HCT116 (cell line): ENCODE data around the gene ACTN2. TPM values are rescaled to one million over a fixed set of nuclear protein-coding genes. Genes with fewer than 3 reads are reported as not detected.

Source experiments
- ATAC-seq: fragments of 200-7000 bp; cut with Tn5 transposase; 2 replicates; pipeline ENCODE4 v1.9.1; 2020; ENCODE audit warnings: mild to moderate bottlenecking, moderate library complexity
- BruUV-seq: library from RNA; stranded (reverse); fragments of 400-500 nt; replicated peaks from 2 replicates; lab custom pipeline; 2021; lab: Mats Ljungman, UMichigan
- CTCF ChIA-PET: fragments of 300-600 bp; sonication (Branson Sonifier 250); formaldehyde crosslinking; loops from one replicate; lab custom pipeline; 2021; ENCODE audit warnings: antibody characterized with exemption; lab: Charles Lee
- POLR2A ChIA-PET: fragments of 300-600, 350-600 bp; sonication (Branson Sonifier 250); formaldehyde crosslinking; loops from one replicate; lab custom pipeline; 2021; ENCODE audit warnings: antibody characterized with exemption; lab: Charles Lee
- RAD21 ChIA-PET, 2 experiments: fragments of 300-600 bp; sonication (Branson Sonifier 250); formaldehyde crosslinking; loops; one replicate each; lab custom pipeline; 2023; ENCODE audit warnings: low total read pairs in 2 of 2; ENCODE audit not compliant: uncharacterized antibody in 2 of 2, unreplicated experiment in 2 of 2, low non-redundant PET in 1 of 2; lab: Charles Lee
- DNase-seq: peaks from one replicate; pipeline ENCODE4 v3.0.0-alpha.2; 2010; ENCODE audit warnings: low read depth, low spot score
- H2AFZ ChIP-seq: fragments of 200-600 bp; shearing (Covaris generic), sonication (generic); 2 replicates; pipeline ENCODE4 v1.6.1; 2017; ENCODE audit warnings: low read depth, mixed run types, mixed read lengths, antibody characterized with exemption, low read length; ENCODE audit not compliant: poor library complexity, severe bottlenecking
- H3K27ac ChIP-seq: 2 replicates; pipeline ENCODE4 v1.5.1; 2012; ENCODE audit warnings: low read depth, low read length
- H3K27me3 ChIP-seq: fragments of 200-600 bp; sonication (generic); 2 replicates; pipeline ENCODE4 v1.6.1; 2016; ENCODE audit warnings: mixed run types, low read length, mixed read lengths; ENCODE audit not compliant: insufficient read depth
- H3K36me3 ChIP-seq, 2 experiments: fragments of 200-500 bp in 1 of 2; fragments of 200-600 bp in 1 of 2; sonication (Bioruptor generic) in 1 of 2; sonication (generic) in 1 of 2; 2 replicates each; pipeline versions ENCODE4 v1.5.1 to v1.6.1; 2014 to 2016; ENCODE audit warnings: low read length in 2 of 2, inconsistent platforms in 1 of 2, mixed read lengths in 1 of 2, mixed run types in 1 of 2; ENCODE audit not compliant: insufficient read depth in 2 of 2, control insufficient read depth in 1 of 2
- H3K4me1 ChIP-seq, 2 experiments: fragments of 200-600 bp in 1 of 2; sonication (generic) in 1 of 2; 2 replicates each; pipeline versions ENCODE4 v1.5.1 to v1.6.1; 2012 to 2017; ENCODE audit warnings: low read length in 2 of 2, inconsistent platforms in 1 of 2, mild to moderate bottlenecking in 1 of 2, mixed read lengths in 1 of 2, mixed run types in 1 of 2, moderate library complexity in 1 of 2; ENCODE audit not compliant: insufficient read depth in 2 of 2, control insufficient read depth in 1 of 2
- H3K4me2 ChIP-seq: fragments of 200-600 bp; sonication (generic); 2 replicates; pipeline ENCODE4 v1.6.1; 2017; ENCODE audit warnings: mixed run types, low read length, mixed read lengths
- H3K4me3 ChIP-seq, 2 experiments: fragments of 200-600 bp in 1 of 2; sonication (generic) in 1 of 2; replicated peaks in 1 of 2; 2 replicates each; pipeline ENCODE4 v1.5.1; 2011 to 2016; ENCODE audit warnings: low read length in 2 of 2, control low read depth in 1 of 2, low read depth in 1 of 2, mild to moderate bottlenecking in 1 of 2, mixed read lengths in 1 of 2, mixed run types in 1 of 2
- H3K79me2 ChIP-seq: fragments of 200-600 bp; sonication (generic); 2 replicates; pipeline ENCODE4 v1.6.1; 2017; ENCODE audit warnings: mild to moderate bottlenecking, mixed run types, low read length, moderate library complexity, mixed read lengths; ENCODE audit not compliant: insufficient read depth
- H3K9ac ChIP-seq: fragments of 200-600 bp; sonication (generic); 2 replicates; pipeline ENCODE4 v1.6.1; 2016; ENCODE audit warnings: low read length, mixed read lengths
- H3K9me2 ChIP-seq: fragments of 200-600 bp; sonication (generic), shearing (Covaris generic); 2 replicates; pipeline ENCODE4 v1.6.1; 2017; ENCODE audit warnings: mixed run types, mild to moderate bottlenecking, moderate library complexity; ENCODE audit not compliant: insufficient read depth
- H3K9me3 ChIP-seq, 2 experiments: fragments of 200-500 bp in 1 of 2; fragments of 200-600 bp in 1 of 2; sonication (Bioruptor generic) in 1 of 2; sonication (generic) in 1 of 2; 2 replicates each; pipeline ENCODE4 v1.6.1; 2014 to 2017; ENCODE audit warnings: low read length in 2 of 2, mixed read lengths in 2 of 2, inconsistent platforms in 1 of 2, low read depth in 1 of 2, mild to moderate bottlenecking in 1 of 2, mixed run types in 1 of 2, moderate library complexity in 1 of 2; ENCODE audit not compliant: control insufficient read depth in 1 of 2, insufficient read depth in 1 of 2
- H4K20me1 ChIP-seq: fragments of 200-600 bp; sonication (generic), shearing (Covaris generic); 2 replicates; pipeline ENCODE4 v1.6.1; 2017; ENCODE audit warnings: mixed run types, mild to moderate bottlenecking, moderate library complexity; ENCODE audit not compliant: insufficient read depth
- CBX3 ChIP-seq: IDR thresholded peaks from 2 replicates; pipeline ENCODE4 v1.6.1; 2012; ENCODE audit warnings: low read depth
- EGR1 ChIP-seq: IDR thresholded peaks from 2 replicates; pipeline ENCODE4 v1.6.1; 2012; ENCODE audit warnings: low read depth
- EZH2phosphoT487 ChIP-seq: fragments of 200-600 bp; IDR thresholded peaks from 2 replicates; pipeline ENCODE4 v1.6.1; 2018; ENCODE audit warnings: antibody characterized with exemption, borderline replicate concordance
- FOSL1 ChIP-seq: IDR thresholded peaks from 2 replicates; pipeline ENCODE4 v1.6.1; 2012; ENCODE audit warnings: low read depth
- JUND ChIP-seq: IDR thresholded peaks from 2 replicates; pipeline ENCODE4 v1.6.1; 2012
- RAD21 ChIP-seq: IDR thresholded peaks from 2 replicates; pipeline ENCODE4 v1.6.1; 2012; ENCODE audit warnings: low read depth, mild to moderate bottlenecking
- SIN3A ChIP-seq: IDR thresholded peaks from 2 replicates; pipeline ENCODE4 v1.6.1; 2012; ENCODE audit warnings: low read depth
- SP1 ChIP-seq: IDR thresholded peaks from 2 replicates; pipeline ENCODE4 v1.6.1; 2012; ENCODE audit warnings: low read depth
- SRF ChIP-seq: IDR thresholded peaks from 2 replicates; pipeline ENCODE4 v1.6.1; 2012; ENCODE audit warnings: low read depth
- YY1 ChIP-seq: IDR thresholded peaks from 2 replicates; pipeline ENCODE4 v1.6.1; 2011; ENCODE audit warnings: low read length, low read depth, moderate library complexity, mild to moderate bottlenecking; ENCODE audit not compliant: insufficient replicate concordance; ENCODE audit errors: extremely low read depth
- ZFX ChIP-seq: fragments of 450-650 bp; IDR thresholded peaks from 2 replicates; pipeline ENCODE4 v1.6.1; 2017
- intact Hi-C: fragments of 100-400 bp; cut with micrococcal nuclease; formaldehyde crosslinking; loops from 2 replicates; pipeline ENCODE4 v1.10.0; 2022
- total RNA-seq: library from RNA; stranded (reverse); gene quantifications from one replicate; pipeline ENCODE4 v1.2.1, GENCODE V29; 2021; ENCODE audit not compliant: unreplicated experiment
- TF ChIP-seq, protein P1 (sequence below): IDR thresholded peaks from 2 replicates; pipeline ENCODE4 v1.6.1; 2012
- TF ChIP-seq, protein P2 (sequence below): IDR thresholded peaks from 2 replicates; pipeline ENCODE4 v1.6.1; 2012; ENCODE audit warnings: low read depth
- TF ChIP-seq, protein P3 (sequence below): IDR thresholded peaks from 2 replicates; pipeline ENCODE4 v1.6.1; 2011; ENCODE audit warnings: mild to moderate bottlenecking, low read length, moderate library complexity; ENCODE audit not compliant: insufficient replicate concordance; ENCODE audit errors: extremely low read depth
- TF ChIP-seq, protein P4 (sequence below): IDR thresholded peaks from 2 replicates; pipeline ENCODE4 v1.6.1; 2012

The ACTN2 gene
- total RNA-seq, 1 experiment from 2014 or later, result 0.20 TPM

DNA sequence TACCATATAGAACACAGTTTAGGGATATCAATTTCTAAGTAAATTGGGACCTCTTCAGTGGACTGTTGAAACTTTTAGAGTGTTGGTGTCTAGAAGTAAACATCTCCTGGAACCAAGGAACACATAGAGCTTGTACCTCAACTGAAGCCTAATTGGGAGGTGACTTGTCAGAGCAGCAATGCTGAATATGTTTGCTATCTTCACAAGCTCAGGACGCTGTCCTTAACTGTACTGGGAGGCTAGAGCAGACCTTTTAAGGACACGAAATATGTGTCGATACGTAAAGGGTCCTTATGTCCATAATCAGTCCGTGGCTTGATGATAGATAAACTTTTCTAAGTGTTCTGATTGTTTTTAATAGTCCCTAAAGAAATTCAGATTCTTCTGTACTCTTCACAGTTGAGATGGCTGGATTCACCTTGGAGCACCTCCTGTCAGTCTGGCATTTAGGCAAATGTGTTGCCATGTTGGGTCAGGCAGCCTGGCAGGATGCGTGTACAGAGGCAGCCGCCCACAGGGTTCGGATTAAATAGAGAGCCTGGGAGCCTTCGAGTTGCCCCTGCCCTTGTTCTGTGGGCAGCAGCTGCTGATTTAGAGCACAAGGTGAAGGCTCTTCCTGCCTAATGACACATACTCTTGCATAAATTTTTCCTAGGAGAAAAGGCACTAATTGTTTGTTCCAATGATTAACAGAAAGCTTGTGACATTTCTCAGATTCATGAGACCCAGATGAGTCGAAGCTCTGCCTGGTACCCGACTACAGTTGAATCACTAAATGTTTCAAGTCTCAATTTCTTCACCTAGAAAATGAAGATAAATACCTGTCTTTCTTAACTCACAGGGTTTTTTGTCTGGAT, 3.6 kb downstream of the ACTN2 start:
- Histone ChIP-seq H2AFZ (no peak overlapping the region), H3K4me1 (no peaks in the 10 kb centered on the region), H3K36me3 (no peaks in the 10 kb centered on the region), H4K20me1 (no peaks in the 10 kb centered on the region), H3K9me2 (no peaks in the 10 kb centered on the region), H3K4me2 (no peak overlapping the region), H3K79me2 (no peaks in the 10 kb centered on the region), H3K27me3 (peaks cover 12% of the 10 kb centered on the region), H3K9ac (no peak overlapping the region), H3K9me3 (no peaks in the 10 kb centered on the region), H3K4me3 (no peak overlapping the region), H3K27ac (no peak overlapping the region)
- RAD21 ChIA-PET, result no interaction called here
- ATAC-seq (no peak), DNase-seq (no peak)
- no TSS peak for BruUV-seq
- intact Hi-C loops, result no loop called here
- no peak for TF ChIP-seq CBX3
- no peak for TF ChIP-seq RAD21
- no peak for TF ChIP-seq ZFX
- no peak for TF ChIP-seq EZH2phosphoT487
- TF ChIP-seq FOSL1, result no peak
- TF ChIP-seq, protein P1, sequence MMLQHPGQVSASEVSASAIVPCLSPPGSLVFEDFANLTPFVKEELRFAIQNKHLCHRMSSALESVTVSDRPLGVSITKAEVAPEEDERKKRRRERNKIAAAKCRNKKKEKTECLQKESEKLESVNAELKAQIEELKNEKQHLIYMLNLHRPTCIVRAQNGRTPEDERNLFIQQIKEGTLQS, result no peak
- TF ChIP-seq, protein P2, sequence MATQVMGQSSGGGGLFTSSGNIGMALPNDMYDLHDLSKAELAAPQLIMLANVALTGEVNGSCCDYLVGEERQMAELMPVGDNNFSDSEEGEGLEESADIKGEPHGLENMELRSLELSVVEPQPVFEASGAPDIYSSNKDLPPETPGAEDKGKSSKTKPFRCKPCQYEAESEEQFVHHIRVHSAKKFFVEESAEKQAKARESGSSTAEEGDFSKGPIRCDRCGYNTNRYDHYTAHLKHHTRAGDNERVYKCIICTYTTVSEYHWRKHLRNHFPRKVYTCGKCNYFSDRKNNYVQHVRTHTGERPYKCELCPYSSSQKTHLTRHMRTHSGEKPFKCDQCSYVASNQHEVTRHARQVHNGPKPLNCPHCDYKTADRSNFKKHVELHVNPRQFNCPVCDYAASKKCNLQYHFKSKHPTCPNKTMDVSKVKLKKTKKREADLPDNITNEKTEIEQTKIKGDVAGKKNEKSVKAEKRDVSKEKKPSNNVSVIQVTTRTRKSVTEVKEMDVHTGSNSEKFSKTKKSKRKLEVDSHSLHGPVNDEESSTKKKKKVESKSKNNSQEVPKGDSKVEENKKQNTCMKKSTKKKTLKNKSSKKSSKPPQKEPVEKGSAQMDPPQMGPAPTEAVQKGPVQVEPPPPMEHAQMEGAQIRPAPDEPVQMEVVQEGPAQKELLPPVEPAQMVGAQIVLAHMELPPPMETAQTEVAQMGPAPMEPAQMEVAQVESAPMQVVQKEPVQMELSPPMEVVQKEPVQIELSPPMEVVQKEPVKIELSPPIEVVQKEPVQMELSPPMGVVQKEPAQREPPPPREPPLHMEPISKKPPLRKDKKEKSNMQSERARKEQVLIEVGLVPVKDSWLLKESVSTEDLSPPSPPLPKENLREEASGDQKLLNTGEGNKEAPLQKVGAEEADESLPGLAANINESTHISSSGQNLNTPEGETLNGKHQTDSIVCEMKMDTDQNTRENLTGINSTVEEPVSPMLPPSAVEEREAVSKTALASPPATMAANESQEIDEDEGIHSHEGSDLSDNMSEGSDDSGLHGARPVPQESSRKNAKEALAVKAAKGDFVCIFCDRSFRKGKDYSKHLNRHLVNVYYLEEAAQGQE, result no peak
- no peak for TF ChIP-seq SRF
- TF ChIP-seq, protein P3, sequence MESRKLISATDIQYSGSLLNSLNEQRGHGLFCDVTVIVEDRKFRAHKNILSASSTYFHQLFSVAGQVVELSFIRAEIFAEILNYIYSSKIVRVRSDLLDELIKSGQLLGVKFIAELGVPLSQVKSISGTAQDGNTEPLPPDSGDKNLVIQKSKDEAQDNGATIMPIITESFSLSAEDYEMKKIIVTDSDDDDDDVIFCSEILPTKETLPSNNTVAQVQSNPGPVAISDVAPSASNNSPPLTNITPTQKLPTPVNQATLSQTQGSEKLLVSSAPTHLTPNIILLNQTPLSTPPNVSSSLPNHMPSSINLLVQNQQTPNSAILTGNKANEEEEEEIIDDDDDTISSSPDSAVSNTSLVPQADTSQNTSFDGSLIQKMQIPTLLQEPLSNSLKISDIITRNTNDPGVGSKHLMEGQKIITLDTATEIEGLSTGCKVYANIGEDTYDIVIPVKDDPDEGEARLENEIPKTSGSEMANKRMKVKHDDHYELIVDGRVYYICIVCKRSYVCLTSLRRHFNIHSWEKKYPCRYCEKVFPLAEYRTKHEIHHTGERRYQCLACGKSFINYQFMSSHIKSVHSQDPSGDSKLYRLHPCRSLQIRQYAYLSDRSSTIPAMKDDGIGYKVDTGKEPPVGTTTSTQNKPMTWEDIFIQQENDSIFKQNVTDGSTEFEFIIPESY, result no peak
- TF ChIP-seq, protein P4, sequence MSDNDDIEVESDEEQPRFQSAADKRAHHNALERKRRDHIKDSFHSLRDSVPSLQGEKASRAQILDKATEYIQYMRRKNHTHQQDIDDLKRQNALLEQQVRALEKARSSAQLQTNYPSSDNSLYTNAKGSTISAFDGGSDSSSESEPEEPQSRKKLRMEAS, result no peak
- TF ChIP-seq EGR1, result no peak
- TF ChIP-seq SP1, result no peak
- no peak for TF ChIP-seq SIN3A
- no peak for TF ChIP-seq JUND
- no peak for TF ChIP-seq YY1
- CTCF ChIA-PET, result no interaction called here
- POLR2A ChIA-PET, result no interaction called here
